Measurements from ENCODE around the gene CTNND2.

The CTNND2 gene

DNA sequence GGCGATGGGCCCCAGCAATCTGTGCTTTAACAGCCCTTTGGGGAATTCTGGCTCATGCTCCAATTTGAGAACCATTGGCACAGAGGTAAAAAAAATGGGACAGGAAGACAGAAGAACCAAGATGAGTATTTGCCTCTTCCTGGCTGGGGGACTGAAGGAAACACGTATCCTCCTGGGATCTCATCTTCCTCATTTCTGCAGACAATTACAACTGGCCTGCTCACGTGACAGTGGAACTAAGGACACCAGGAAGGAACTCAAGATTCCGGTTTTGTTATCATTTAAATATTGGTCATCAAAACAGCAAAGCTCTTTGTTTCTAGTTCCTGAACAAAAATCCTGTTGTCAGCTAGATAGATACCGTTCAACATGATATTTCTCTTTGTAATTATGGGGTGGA, 927.2 kb downstream of the CTNND2 start:
- TF ChIP-seq ZNF621 (tag by site-specific recombination; IDR thresholded peaks at IDR 0.05) (no peak), ZNF121 (tag by site-specific recombination; IDR thresholded peaks at IDR 0.05) (no peak), ZNF555 (tag by site-specific recombination; conservative IDR thresholded peaks at IDR 0.05) (no peak), ZNF48 (tag by site-specific recombination; IDR thresholded peaks at IDR 0.05) (no peak), FEZF1 (tag by site-specific recombination; IDR thresholded peaks at IDR 0.05) (no peak), GFI1B (tag by site-specific recombination; IDR thresholded peaks at IDR 0.05) (no peak), ZNF626 (tag by site-specific recombination; IDR thresholded peaks at IDR 0.05) (no peak), MEIS1 (CRISPR knock-in tag; IDR thresholded peaks at IDR 0.05; ENCODE audit: borderline replicate concordance) (no peak), ZNF175 (tag by site-specific recombination; IDR thresholded peaks at IDR 0.05) (no peak), ZNF544 (tag by site-specific recombination; IDR thresholded peaks at IDR 0.05) (no peak), ZNF416 (tag by site-specific recombination; IDR thresholded peaks at IDR 0.05) (no peak), ZNF596 (tag by site-specific recombination; IDR thresholded peaks at IDR 0.05) (no peak), HOXC10 (CRISPR knock-in tag; IDR thresholded peaks at IDR 0.05) (no peak), ZNF549 (tag by site-specific recombination; IDR thresholded peaks at IDR 0.05) (no peak), BCL11A (tag by site-specific recombination; IDR thresholded peaks at IDR 0.05; ENCODE audit: low read depth) (no peak), ZFP3 (tag by site-specific recombination; IDR thresholded peaks at IDR 0.05; ENCODE audit: low read depth) (no peak), ZNF785 (tag by site-specific recombination; IDR thresholded peaks at IDR 0.05) (no peak), IKZF3 (tag by site-specific recombination; IDR thresholded peaks at IDR 0.05) (no peak)
- TF ChIP-seq, protein P1, sequence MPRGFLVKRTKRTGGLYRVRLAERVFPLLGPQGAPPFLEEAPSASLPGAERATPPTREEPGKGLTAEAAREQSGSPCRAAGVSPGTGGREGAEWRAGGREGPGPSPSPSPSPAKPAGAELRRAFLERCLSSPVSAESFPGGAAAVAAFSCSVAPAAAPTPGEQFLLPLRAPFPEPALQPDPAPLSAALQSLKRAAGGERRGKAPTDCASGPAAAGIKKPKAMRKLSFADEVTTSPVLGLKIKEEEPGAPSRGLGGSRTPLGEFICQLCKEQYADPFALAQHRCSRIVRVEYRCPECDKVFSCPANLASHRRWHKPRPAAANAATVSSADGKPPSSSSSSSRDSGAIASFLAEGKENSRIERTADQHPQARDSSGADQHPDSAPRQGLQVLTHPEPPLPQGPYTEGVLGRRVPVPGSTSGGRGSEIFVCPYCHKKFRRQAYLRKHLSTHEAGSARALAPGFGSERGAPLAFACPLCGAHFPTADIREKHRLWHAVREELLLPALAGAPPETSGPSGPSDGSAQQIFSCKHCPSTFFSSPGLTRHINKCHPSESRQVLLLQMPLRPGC (tag by site-specific recombination; IDR thresholded peaks at IDR 0.05), result no peak
- TF ChIP-seq, protein P2, sequence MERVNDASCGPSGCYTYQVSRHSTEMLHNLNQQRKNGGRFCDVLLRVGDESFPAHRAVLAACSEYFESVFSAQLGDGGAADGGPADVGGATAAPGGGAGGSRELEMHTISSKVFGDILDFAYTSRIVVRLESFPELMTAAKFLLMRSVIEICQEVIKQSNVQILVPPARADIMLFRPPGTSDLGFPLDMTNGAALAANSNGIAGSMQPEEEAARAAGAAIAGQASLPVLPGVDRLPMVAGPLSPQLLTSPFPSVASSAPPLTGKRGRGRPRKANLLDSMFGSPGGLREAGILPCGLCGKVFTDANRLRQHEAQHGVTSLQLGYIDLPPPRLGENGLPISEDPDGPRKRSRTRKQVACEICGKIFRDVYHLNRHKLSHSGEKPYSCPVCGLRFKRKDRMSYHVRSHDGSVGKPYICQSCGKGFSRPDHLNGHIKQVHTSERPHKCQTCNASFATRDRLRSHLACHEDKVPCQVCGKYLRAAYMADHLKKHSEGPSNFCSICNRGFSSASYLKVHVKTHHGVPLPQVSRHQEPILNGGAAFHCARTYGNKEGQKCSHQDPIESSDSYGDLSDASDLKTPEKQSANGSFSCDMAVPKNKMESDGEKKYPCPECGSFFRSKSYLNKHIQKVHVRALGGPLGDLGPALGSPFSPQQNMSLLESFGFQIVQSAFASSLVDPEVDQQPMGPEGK (tag by site-specific recombination; IDR thresholded peaks at IDR 0.05), result no peak
- no peaks in the 10 kb centered on the region for H3K9me3 ChIP-seq (ENCODE audit: control insufficient read depth, insufficient read depth, low read depth, low read length)
- H3K36me3 ChIP-seq (ENCODE audit: control insufficient read depth in 2 of 2, insufficient read depth in 1 of 2, low read length in 2 of 2), result no peaks in the 10 kb centered on the region
- no peak overlapping the region for H3K27ac ChIP-seq (ENCODE audit: extremely low read depth, low read depth, low read length)
- no peak overlapping the region for H3K4me3 ChIP-seq (ENCODE audit: low read depth, low read length)
- H3K4me1 ChIP-seq (ENCODE audit: control insufficient read depth, insufficient read depth, low read length), result no peaks in the 10 kb centered on the region
- CTCF ChIA-PET, result interaction anchor here (3.5 kb wide), 1 partner anchor 11 kb away, joined by 20 read pairs; no protein-coding TSS in a partner anchor
- POLR2A ChIA-PET, result no interaction called here

- H3K36me3 ChIP-seq (ENCODE audit: control insufficient read depth in 2 of 2, insufficient read depth in 1 of 2, low read length in 2 of 2), result no peaks in the 10 kb centered on the region
- H3K4me3 ChIP-seq (ENCODE audit: low read depth, low read length), result no peak overlapping the region
- ChIA-PET CTCF (interaction anchor here (1.0 to 3.5 kb wide), 2 partner anchors 10 to 12 kb away, joined by 3 to 20 read pairs; no protein-coding TSS in a partner anchor), POLR2A (interaction anchor here (0.6 kb wide), 1 partner anchor 91 kb away, joined by 3 read pairs; no protein-coding TSS in a partner anchor)
- no peak for TF ChIP-seq ZNF248 (tag by site-specific recombination; IDR thresholded peaks at IDR 0.05)
- TF ChIP-seq WT1 (tag by site-specific recombination; IDR thresholded peaks at IDR 0.05), result no peak
- TF ChIP-seq ZNF785 (tag by site-specific recombination; IDR thresholded peaks at IDR 0.05), result no peak
- no peaks in the 10 kb centered on the region for H3K4me1 ChIP-seq (ENCODE audit: control insufficient read depth, insufficient read depth, low read length)
- no peaks in the 10 kb centered on the region for H3K9me3 ChIP-seq (ENCODE audit: control insufficient read depth, insufficient read depth, low read depth, low read length)
- no peak overlapping the region for H3K27ac ChIP-seq (ENCODE audit: extremely low read depth, low read depth, low read length)
Measured at GRCh38 chr5:10975945-10976344, 928.3 kb downstream of the CTNND2 start.
